Calu3 (cell line): Measurements from ENCODE around the gene CDH9. TPM values are rescaled to one million over a fixed set of nuclear protein-coding genes. Genes with fewer than 3 reads are reported as not detected.

Experiments used
- BruUV-seq: library from RNA; stranded (reverse); fragments of 400-500 nt; replicated peaks from 2 replicates; lab custom pipeline; 2021; lab: Mats Ljungman, UMichigan
- CTCF ChIA-PET: fragments of 300-600 bp; sonication (Branson Sonifier 250); formaldehyde crosslinking; loops from one replicate; lab custom pipeline; 2022; ENCODE audit warnings: antibody characterized with exemption; lab: Charles Lee
- DNase-seq: peaks from one replicate; pipeline ENCODE4 v3.0.0; 2022
- H3K27ac Mint-ChIP-seq: one replicate; pipeline ENCODE4 v1.8.0; 2022; ENCODE audit warnings: mixed read lengths; ENCODE audit not compliant: unreplicated experiment
- H3K27me3 Mint-ChIP-seq: one replicate; pipeline ENCODE4 v1.8.0; 2022; ENCODE audit warnings: mixed read lengths; ENCODE audit not compliant: unreplicated experiment
- H3K36me3 Mint-ChIP-seq: one replicate; pipeline ENCODE4 v1.8.0; 2022; ENCODE audit warnings: mild to moderate bottlenecking, moderate library complexity, mixed read lengths; ENCODE audit not compliant: insufficient read depth, unreplicated experiment
- H3K4me1 Mint-ChIP-seq: one replicate; pipeline ENCODE4 v1.8.0; 2022; ENCODE audit warnings: mild to moderate bottlenecking, low read depth, mixed read lengths; ENCODE audit not compliant: unreplicated experiment
- H3K4me3 Mint-ChIP-seq: one replicate; pipeline ENCODE4 v1.8.0; 2022; ENCODE audit warnings: mild to moderate bottlenecking, low read depth, moderate library complexity, mixed read lengths; ENCODE audit not compliant: unreplicated experiment
- H3K9me3 Mint-ChIP-seq: one replicate; pipeline ENCODE4 v1.8.0; 2022; ENCODE audit warnings: low read depth, mixed read lengths; ENCODE audit not compliant: unreplicated experiment
- intact Hi-C: fragments of 100-400 bp; cut with micrococcal nuclease; formaldehyde crosslinking; loops from one replicate; pipeline ENCODE4 v1.10.0; 2022; ENCODE audit not compliant: unreplicated experiment
- total RNA-seq: library from RNA; stranded (reverse); gene quantifications from 2 replicates; pipeline ENCODE4 v1.2.3, GENCODE V29; 2022
- TF ChIP-seq, protein P1 (sequence below): fragments of 200-600 bp; IDR thresholded peaks from one replicate; pipeline ENCODE4 v1.8.0; 2022; ENCODE audit warnings: antibody characterized with exemption; ENCODE audit not compliant: unreplicated experiment

The CDH9 gene
- total RNA-seq, 1 experiment from 2014 or later = not detected

- no peak overlapping the region for H3K27ac Mint-ChIP-seq
- no peaks in the 10 kb centered on the region for H3K36me3 Mint-ChIP-seq
- TF ChIP-seq, protein P1, sequence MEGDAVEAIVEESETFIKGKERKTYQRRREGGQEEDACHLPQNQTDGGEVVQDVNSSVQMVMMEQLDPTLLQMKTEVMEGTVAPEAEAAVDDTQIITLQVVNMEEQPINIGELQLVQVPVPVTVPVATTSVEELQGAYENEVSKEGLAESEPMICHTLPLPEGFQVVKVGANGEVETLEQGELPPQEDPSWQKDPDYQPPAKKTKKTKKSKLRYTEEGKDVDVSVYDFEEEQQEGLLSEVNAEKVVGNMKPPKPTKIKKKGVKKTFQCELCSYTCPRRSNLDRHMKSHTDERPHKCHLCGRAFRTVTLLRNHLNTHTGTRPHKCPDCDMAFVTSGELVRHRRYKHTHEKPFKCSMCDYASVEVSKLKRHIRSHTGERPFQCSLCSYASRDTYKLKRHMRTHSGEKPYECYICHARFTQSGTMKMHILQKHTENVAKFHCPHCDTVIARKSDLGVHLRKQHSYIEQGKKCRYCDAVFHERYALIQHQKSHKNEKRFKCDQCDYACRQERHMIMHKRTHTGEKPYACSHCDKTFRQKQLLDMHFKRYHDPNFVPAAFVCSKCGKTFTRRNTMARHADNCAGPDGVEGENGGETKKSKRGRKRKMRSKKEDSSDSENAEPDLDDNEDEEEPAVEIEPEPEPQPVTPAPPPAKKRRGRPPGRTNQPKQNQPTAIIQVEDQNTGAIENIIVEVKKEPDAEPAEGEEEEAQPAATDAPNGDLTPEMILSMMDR = no peak
- H3K9me3 Mint-ChIP-seq = peaks cover 8% of the 10 kb centered on the region
- no peaks in the 10 kb centered on the region for H3K4me1 Mint-ChIP-seq
- no peak overlapping the region for H3K4me3 Mint-ChIP-seq
- CTCF ChIA-PET = no interaction called here
- no peaks in the 10 kb centered on the region for H3K27me3 Mint-ChIP-seq
- DNase-seq = no peak
- intact Hi-C loops = no loop called here
- no TSS peak for BruUV-seq
These were observed 153.9 kb downstream of the CDH9 start for GRCh38 chr5:26884481-26884880.

GRCh38 chr5:26883375-26883774 lies 155.0 kb downstream of the CDH9 start:
- CTCF ChIA-PET = no interaction called here

DNA sequence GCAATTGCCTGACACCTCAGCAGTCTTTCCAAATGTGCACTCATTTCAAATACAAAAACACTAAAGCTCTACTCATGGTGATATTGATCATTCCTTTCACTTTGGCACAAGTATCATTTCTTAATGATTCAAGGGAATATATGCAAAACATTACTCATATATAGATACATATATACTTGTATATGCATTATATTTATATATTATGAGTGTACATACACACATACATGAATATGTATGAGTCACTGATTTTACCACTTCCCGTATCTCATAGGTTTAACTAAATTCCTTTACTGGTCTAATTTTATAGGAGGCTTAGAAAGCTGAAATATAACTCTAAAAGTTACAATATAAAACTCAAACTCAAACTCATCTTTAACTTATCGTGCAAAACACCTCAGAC lies 156.5 kb downstream of the CDH9 start:
- intact Hi-C loops = no loop called here
- Mint-ChIP-seq H3K27ac (no peak overlapping the region), H3K4me3 (no peak overlapping the region), H3K9me3 (peaks cover 11% of the 10 kb centered on the region), H3K36me3 (no peaks in the 10 kb centered on the region), H3K27me3 (no peaks in the 10 kb centered on the region), H3K4me1 (no peaks in the 10 kb centered on the region)
- no TSS peak for BruUV-seq
- TF ChIP-seq, protein P1 = no peak
- DNase-seq = no peak
- CTCF ChIA-PET = no interaction called here

More at GRCh38 chr5:26883375-26883774, 155.0 kb downstream of the CDH9 start:
- Mint-ChIP-seq H3K36me3 (no peaks in the 10 kb centered on the region), H3K4me1 (no peaks in the 10 kb centered on the region), H3K4me3 (no peak overlapping the region), H3K9me3 (peaks cover 8% of the 10 kb centered on the region), H3K27ac (no peak overlapping the region), H3K27me3 (no peaks in the 10 kb centered on the region)
- BruUV-seq = no TSS peak
- DNase-seq = no peak
- TF ChIP-seq, protein P1 = no peak
- intact Hi-C loops = no loop called here

DNA sequence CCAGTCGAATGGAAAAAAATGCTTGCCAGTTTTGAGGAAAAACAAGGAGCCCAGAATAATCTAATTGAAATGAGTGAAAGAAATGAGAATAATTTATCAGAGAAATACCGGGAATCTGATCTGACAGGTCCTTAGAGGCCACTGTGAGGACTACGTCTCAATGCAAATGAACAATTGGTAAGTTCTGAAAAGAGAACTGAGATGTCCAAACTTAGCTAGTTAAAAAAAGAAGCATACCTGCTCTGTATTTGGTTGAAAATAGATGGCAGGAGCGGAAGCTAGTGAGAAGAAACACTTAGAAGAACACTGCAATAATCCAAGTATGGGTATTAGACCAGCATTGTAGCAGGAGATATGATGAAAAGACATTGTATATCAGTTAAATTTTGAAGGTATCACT lies 161.2 kb downstream of the CDH9 start:
- BruUV-seq = no TSS peak
- H3K4me1 Mint-ChIP-seq = no peaks in the 10 kb centered on the region
- H3K27ac Mint-ChIP-seq = no peak overlapping the region
- TF ChIP-seq, protein P1 = no peak
- H3K36me3 Mint-ChIP-seq = no peaks in the 10 kb centered on the region
- no peak overlapping the region for H3K4me3 Mint-ChIP-seq
- peaks cover 15% of the 10 kb centered on the region for H3K9me3 Mint-ChIP-seq
- H3K27me3 Mint-ChIP-seq = no peaks in the 10 kb centered on the region
- CTCF ChIA-PET = no interaction called here
- intact Hi-C loops = no loop called here
- DNase-seq = no peak
